Transverse colon (tissue), 4 donors: ENCODE data around the gene DST. TPM values are rescaled to one million over a fixed set of nuclear protein-coding genes. Genes with fewer than 3 reads are reported as not detected.

Source experiments
- DNase-seq: peaks from one replicate; pipeline ENCODE4 v3.0.0-alpha.2; 2019
- H3K27ac ChIP-seq, 4 donors: fragments of 200-600 bp; sonication (generic); 2 replicates each; pipeline ENCODE4 v1.5.1; 2016 to 2018; ENCODE audit warnings: inconsistent platforms in 4 of 4
- H3K27me3 ChIP-seq: fragments of 200-600 bp; sonication (generic); 2 replicates; pipeline ENCODE4 v1.5.1; 2017; ENCODE audit warnings: inconsistent platforms
- H3K36me3 ChIP-seq, 4 donors: fragments of 200-600 bp; sonication (generic); 2 replicates each; pipeline ENCODE4 v1.5.1; 2017 to 2019; ENCODE audit warnings: inconsistent platforms in 4 of 4
- H3K4me1 ChIP-seq, 4 donors: fragments of 200-600 bp; sonication (generic); 2 replicates each; pipeline ENCODE4 v1.5.1; 2017 to 2020; ENCODE audit warnings: inconsistent platforms in 4 of 4
- H3K4me3 ChIP-seq, 4 donors: fragments of 200-600 bp; sonication (generic); 1 replicate in 1 of 4; 2 replicates in 3 of 4; pipeline versions ENCODE4 v1.5.1 to v1.6.1; 2017 to 2019; ENCODE audit warnings: inconsistent platforms in 4 of 4
- H3K9me3 ChIP-seq, 2 donors: fragments of 200-600 bp; sonication (generic); 2 replicates each; pipeline ENCODE4 v1.5.1; 2017 to 2019; ENCODE audit warnings: inconsistent platforms in 2 of 2
- CTCF ChIP-seq, 5 experiments: fragments of 200-600 bp in 3 of 5; fragments of 450-650 bp in 2 of 5; sonication (generic) in 3 of 5; IDR thresholded peaks; 1 replicate in 2 of 5; 2 replicates in 3 of 5; pipeline ENCODE4 v1.5.1; 2016 to 2017; ENCODE audit warnings: antibody characterized with exemption in 5 of 5, inconsistent platforms in 3 of 5, mild to moderate bottlenecking in 2 of 5, moderate library complexity in 1 of 5
- EP300 ChIP-seq: sonication (generic); formaldehyde crosslinking; IDR thresholded peaks from one replicate; pipeline ENCODE4 v1.6.1; 2017; ENCODE audit warnings: antibody characterized with exemption, low read depth
- POLR2A ChIP-seq: fragments of 450-650 bp; IDR thresholded peaks from one replicate; pipeline ENCODE4 v1.6.1; 2016; ENCODE audit warnings: antibody characterized with exemption, mild to moderate bottlenecking, moderate library complexity
- POLR2AphosphoS5 ChIP-seq, 3 donors: sonication (generic); formaldehyde crosslinking; IDR thresholded peaks; one replicate each; pipeline ENCODE4 v1.6.1; 2016; ENCODE audit warnings: antibody characterized with exemption in 3 of 3
- WGBS, 2 donors: methylation state at CpG; one replicate each; pipeline ENCODE4 v1.1.5; 2018; ENCODE audit warnings: low coverage in 1 of 2; 5-methylcytosine and 5-hydroxymethylcytosine counted together
- in situ Hi-C, 4 donors: fragments of 200-750 bp; cut with MboI; loops; one replicate each; pipeline versions ENCODE4 v1.15.0 to v1.15.1; 2017; ENCODE audit warnings: low sequenced_read_pairs in 3 of 4, low pct_ligation_motif_present in 1 of 4, low pct_unique_long_range_greater_than_20kb in 1 of 4
- intact Hi-C: fragments of 100-400 bp; cut with DNase I; formaldehyde crosslinking; loops from one replicate; pipeline ENCODE4 v1.15.1; 2023; ENCODE audit warnings: low total_unique reads
- total RNA-seq, 4 donors: library from RNA; depleted of rRNA; stranded (reverse); fragments of >200 nt; gene quantifications; one replicate each; pipeline ENCODE4 v1.1.0, GENCODE V29; 2016

Gene DST
- total RNA-seq, 4 donors from 2014 or later, result 280 to 535 (median 428) TPM

- intact Hi-C loops, result no loop called here
- TF ChIP-seq CTCF (IDR thresholded peaks at IDR 0.05), result no peak
- TF ChIP-seq EP300, result no peak
- no peak for TF ChIP-seq POLR2A
- TF ChIP-seq POLR2AphosphoS5 (IDR thresholded peaks at IDR 0.05), result no peak
- in situ Hi-C loops, result no loop called here
Observed at GRCh38 chr6:56650191-56650590, 7.5 kb upstream of the DST start.

GRCh38 chr6:56649782-56650181 is 7.1 kb upstream of the DST start:
- Histone ChIP-seq H3K9me3 (no peaks in the 10 kb centered on the region), H3K27ac (no peak overlapping the region), H3K4me1 (peaks cover 11 to 44% (median 29%) of the 10 kb centered on the region in 4 donors), H3K36me3 (peaks cover 0 to 7% (median 0%) of the 10 kb centered on the region in 4 donors), H3K27me3 (no peaks in the 10 kb centered on the region), H3K4me3 (no peak overlapping the region)
- TF ChIP-seq EP300 (no peak), POLR2A (no peak)
- 80 to 89% methylated on average over 3 of the region's 3 CpGs for WGBS, 2 donors
- intact Hi-C loops (no loop called here), in situ Hi-C loops (loop anchor here in 3 of 4 donors (5.0 to 25.0 kb wide), 5 partner anchors 45 to 663 kb away; partner anchors contain the start of gene PRIM2 (in 1 of the 3))
- no peak for DNase-seq

More at GRCh38 chr6:56650191-56650590, 7.5 kb upstream of the DST start:
- Histone ChIP-seq H3K27ac (no peak overlapping the region), H3K4me3 (no peak overlapping the region), H3K27me3 (no peaks in the 10 kb centered on the region), H3K36me3 (peaks cover 0 to 7% (median 0%) of the 10 kb centered on the region in 4 donors), H3K4me1 (peaks cover 13 to 48% (median 31%) of the 10 kb centered on the region in 4 donors), H3K9me3 (no peaks in the 10 kb centered on the region)
- DNase-seq, result no peak
- 89 to 94% methylated on average over 1 of the region's 1 CpG for WGBS, 2 donors

- Histone ChIP-seq H3K9me3 (no peaks in the 10 kb centered on the region), H3K27ac (peak overlapping the region in 2 of 4 donors; percentile 5 to 12), H3K27me3 (no peaks in the 10 kb centered on the region), H3K36me3 (peaks cover 0 to 7% (median 0%) of the 10 kb centered on the region in 4 donors), H3K4me1 (peaks cover 11 to 38% (median 27%) of the 10 kb centered on the region in 4 donors), H3K4me3 (no peak overlapping the region)
- intact Hi-C loops, result no loop called here
- 23 to 40% methylated on average over 1 of the region's 1 CpG for WGBS, 2 donors
- no peak for DNase-seq
- in situ Hi-C loops, result loop anchor here in 3 of 4 donors (5.0 to 25.0 kb wide), 5 partner anchors 46 to 663 kb away; partner anchors contain the start of gene PRIM2 (in 1 of the 3)
- TF ChIP-seq EP300 (no peak), POLR2AphosphoS5 (IDR thresholded peaks at IDR 0.05) (no peak), CTCF (IDR thresholded peaks at IDR 0.05) (no peak), POLR2A (no peak)
Observed at GRCh38 chr6:56649053-56649769, 6.5 kb upstream of the DST start.

- WGBS, 2 donors, result 84 to 89% methylated on average over 8 to 12 of the region's 12 CpGs
- no peak for DNase-seq
- H3K4me1 ChIP-seq, result peaks cover 0 to 32% (median 19%) of the 10 kb centered on the region in 4 donors
- H3K27me3 ChIP-seq, result no peaks in the 10 kb centered on the region
- H3K27ac ChIP-seq, result no peak overlapping the region
- H3K9me3 ChIP-seq, result no peaks in the 10 kb centered on the region
- no peak overlapping the region for H3K4me3 ChIP-seq
- in situ Hi-C loops, result loop anchor here in 3 of 4 donors (5.0 to 25.0 kb wide), 5 partner anchors 48 to 665 kb away; partner anchors contain the start of gene PRIM2 (in 1 of the 3)
- TF ChIP-seq EP300, result no peak
- TF ChIP-seq POLR2AphosphoS5 (IDR thresholded peaks at IDR 0.05), result no peak
- no peak for TF ChIP-seq POLR2A
- TF ChIP-seq CTCF (IDR thresholded peaks at IDR 0.05), result no peak
- H3K36me3 ChIP-seq, result peaks cover 0 to 7% (median 0%) of the 10 kb centered on the region in 4 donors
- intact Hi-C loops, result no loop called here
Observed at GRCh38 chr6:56647172-56647762, 4.6 kb upstream of the DST start.
